ENCODE data around the gene SEZ6.

- TF ChIP-seq POLR2A (IDR thresholded peaks at IDR 0.05; ENCODE audit: low read length) (no peak), GATA1 (IDR thresholded peaks at IDR 0.05; ENCODE audit: low read depth, low read length) (no peak)
Observed at GRCh38 chr17:29020576-29020975, 14.7 kb upstream of the SEZ6 start.

Data from erythroblast (primary cell).